Activated CD8-positive, alpha-beta memory T cell treated with anti-CD3 and anti-CD28 coated beads, Interleukin-2, amount 50 U/mL, for 1 hour (primary cell): ENCODE data around the gene SUCO.

Experiments
- DNase-seq: peaks from one replicate; pipeline ENCODE4 v3.0.0-alpha.2; 2020; ENCODE audit errors: extremely low read depth

Gene SUCO

DNA sequence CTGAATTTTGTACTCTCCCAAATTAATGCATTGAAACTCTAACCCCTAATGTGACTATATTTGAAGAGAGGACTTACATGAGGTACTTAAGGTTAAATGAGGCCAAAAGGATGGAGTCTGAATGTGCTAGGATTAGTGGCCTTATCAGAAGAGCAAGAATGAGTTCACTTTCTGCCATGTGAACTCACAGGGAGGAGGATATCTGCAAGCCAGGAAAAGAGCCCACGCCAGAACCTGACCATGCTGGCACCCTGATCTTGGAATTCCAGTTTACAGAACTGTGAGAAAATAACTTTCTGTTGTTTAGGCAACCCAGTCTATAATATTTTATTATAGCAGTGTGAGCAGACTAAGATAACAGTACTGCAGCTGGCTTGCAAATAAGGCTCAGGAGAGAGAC, 113.7 kb downstream of the SUCO start:
- DNase-seq: no peak

DNA sequence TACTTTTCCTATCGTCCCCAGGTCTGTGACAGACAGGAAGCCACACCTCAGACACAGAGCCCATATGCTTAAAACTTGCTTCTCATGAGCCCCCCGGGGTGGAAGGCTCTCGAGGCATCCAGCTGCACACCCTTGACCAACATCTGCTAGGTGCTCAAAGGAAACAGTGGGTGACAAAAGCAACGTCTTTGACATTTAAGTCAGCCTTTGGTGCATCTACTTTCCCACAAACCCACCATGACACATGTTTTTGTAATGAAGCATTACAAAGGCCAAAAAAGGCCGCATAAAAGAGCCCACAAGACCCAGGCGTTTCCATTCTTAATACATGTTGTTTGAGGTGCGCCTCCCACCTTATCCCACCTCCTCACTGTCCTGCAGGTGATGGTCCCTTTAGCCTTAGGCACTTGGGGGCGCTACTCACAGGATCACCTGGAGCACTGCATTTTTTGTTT, 114.2 kb downstream of the SUCO start:
- DNase-seq: no peak

DNA sequence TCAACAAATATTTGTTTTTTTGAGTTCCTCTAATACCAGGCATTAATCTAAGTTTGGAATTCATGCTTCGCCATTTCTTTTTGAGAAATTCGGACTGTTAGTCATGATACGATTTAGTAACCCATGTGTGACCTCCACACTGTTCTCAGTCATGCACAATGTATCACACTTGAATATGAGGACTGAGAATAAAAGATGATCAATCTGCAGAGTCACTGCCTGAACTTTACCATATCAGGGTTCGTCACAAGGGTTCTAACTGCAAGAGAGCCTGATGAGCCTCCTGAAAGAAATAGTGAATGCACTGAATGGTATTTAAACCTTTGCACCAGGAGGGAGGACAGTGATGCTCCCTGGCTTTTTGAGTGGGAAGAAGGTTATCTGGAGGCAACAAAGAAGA, 115.0 kb downstream of the SUCO start:
- no peak for DNase-seq

DNA sequence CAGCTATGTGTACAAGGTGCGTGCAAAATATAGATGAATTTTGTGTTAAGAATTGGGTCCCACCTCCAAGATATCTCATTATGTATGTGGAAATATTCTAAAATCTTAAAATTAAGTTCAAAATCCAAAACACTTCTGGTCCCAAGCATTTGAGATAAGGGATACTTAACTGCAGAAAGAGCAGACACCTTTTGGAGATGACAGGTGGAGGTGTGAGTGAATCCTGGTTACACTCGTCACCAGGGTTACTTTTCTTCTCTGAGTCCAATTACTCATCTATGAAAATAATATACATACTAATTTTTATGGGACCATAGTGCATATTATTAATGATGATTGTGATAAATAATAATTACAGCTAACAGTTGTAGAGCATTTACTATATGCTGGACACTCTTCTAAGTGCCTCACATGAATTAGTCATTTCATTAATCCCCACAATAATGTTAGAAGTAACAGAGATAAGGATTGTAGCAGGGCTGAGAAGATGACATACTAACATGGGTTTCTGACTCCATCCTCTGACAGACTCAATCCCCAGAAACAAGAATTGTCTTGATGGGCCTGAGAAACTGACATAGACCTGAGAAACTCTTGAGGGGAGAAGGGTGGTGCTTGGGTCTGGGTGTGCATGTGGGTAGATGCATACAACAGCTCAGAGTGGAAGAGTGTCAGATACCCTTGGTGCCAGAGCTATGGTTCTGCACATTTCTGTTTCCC, 117.7 kb downstream of the SUCO start:
- DNase-seq: no peak

DNA sequence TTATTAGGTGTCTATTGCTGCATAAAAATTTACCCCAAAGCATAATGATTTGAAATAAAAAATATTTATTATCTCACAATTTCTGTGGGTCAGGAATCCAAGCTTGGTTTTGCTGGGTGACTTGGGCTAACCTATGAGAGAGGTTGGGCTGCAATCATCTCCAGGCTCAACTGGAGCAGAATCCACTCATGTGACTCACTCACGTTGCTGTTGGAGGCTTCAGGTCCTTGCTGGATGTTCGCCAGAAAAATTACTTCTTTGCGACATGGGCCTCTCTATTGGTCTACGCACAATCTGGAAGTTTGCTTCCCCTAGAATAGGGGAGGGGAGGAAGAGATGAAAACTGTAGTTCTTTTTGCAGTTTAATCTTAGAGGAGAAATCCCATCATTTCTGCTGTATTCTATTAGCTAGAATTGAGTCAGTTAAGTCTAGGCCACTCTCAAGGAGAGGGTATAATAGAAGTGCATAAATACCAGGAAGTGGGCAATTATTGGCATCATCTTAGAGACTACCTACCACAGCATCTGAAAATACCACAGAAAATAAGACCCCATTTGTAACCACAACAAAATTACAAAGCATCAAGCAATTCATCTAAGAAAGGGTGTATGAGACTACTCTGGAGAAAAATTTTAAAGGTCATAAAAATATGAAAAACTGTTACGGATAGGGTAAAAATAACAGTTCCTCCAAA, 120.2 kb downstream of the SUCO start:
- DNase-seq: no peak

DNA sequence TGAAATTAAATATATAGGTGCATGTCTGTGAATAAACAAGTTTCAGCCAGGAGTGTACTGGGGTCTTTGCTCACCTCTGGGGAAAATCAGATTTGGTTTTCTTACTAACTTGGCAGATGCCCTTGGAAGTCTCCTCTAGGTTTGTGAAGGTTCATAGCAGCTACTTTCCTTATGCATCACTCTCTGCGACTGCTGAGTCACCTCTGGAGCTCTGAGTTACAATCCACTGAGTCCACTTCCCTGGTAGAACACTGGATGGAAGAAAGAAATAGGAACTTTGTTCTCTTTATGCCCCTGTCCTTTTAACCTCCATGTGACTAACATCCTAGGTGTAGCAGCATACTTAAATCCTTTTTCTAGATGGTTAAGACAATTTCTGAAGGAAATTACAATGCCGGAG, 121.6 kb downstream of the SUCO start:
- no peak for DNase-seq

- DNase-seq: no peak
Observed at GRCh38 chr1:172656576-172656975, 123.6 kb downstream of the SUCO start.

GRCh38 chr1:172657586-172657985, 124.6 kb downstream of the SUCO start:
- DNase-seq: no peak

- no peak for DNase-seq
Observed at GRCh38 chr1:172658871-172659453, 126.0 kb downstream of the SUCO start, which contains the start of gene FASLG. Gene FASLG (plus strand): TSS chr1:172659103. CDS start chr1:172659202, 99 bp downstream.

DNA sequence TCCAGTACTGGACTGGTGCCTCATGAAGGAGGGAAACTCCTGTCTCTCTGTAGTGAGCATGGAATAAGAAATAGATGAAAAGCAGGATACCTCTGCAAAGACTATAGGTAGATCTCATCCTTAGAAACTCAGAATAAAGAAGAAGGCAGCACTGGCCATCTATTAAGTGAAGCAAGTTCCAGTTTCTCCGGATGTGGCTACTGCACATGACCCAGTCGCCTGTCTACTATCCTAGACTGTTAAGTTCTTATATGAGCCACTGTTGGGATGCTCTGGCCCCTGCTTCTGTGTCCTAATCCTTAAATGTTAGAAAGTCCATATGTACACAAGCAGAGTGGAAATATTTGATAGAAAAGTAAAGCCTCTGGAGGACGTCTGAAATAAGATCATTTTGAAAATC, 128.2 kb downstream of the SUCO start:
- DNase-seq: no peak
